Panc1 (cell line): ENCODE results near the gene DUSP14.

ENCODE experiments used
- POLR2AphosphoS5 ChIP-seq: IDR thresholded peaks from 2 replicates; pipeline ENCODE4 v1.6.1; 2012; ENCODE audit warnings: mild to moderate bottlenecking, low read depth, low read length, moderate library complexity
- SIN3A ChIP-seq: IDR thresholded peaks from 2 replicates; pipeline ENCODE4 v1.6.1; 2012; ENCODE audit warnings: low read depth, mild to moderate bottlenecking, low read length, moderate library complexity, borderline replicate concordance; ENCODE audit not compliant: insufficient read depth
- TF ChIP-seq, protein P1 (sequence below): fragments of 450-650 bp; IDR thresholded peaks from 2 replicates; pipeline ENCODE4 v1.5.1; 2017; ENCODE audit warnings: mild to moderate bottlenecking
- TF ChIP-seq, protein P2 (sequence below), 2 experiments: IDR thresholded peaks; 2 replicates each; pipeline ENCODE4 v1.6.1; 2011 to 2012; ENCODE audit warnings: low read depth in 2 of 2, control low read depth in 1 of 2, low read length in 1 of 2, mild to moderate bottlenecking in 1 of 2, moderate library complexity in 1 of 2; ENCODE audit not compliant: insufficient read depth in 1 of 2

DNA sequence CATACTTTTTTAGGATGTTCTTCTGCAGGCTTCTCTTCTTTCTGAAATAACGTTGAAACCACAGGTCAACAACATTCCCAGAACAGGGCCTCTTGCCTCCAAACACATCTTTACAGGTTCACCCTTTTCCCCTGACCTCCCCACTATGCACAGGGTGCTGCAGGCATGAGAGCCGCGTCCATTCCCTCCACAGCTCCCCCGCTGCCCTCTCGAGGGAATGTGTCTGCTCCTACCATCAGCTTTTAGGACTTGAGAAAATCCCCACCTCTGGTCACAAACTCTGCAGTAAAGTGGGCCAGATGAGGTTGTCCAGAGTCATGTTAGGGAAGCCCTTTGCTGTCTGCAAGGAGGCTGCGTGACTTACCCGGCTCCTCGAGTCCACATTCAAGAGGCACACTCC lies 30.5 kb downstream of the DUSP14 start:
- TF ChIP-seq, protein P1, sequence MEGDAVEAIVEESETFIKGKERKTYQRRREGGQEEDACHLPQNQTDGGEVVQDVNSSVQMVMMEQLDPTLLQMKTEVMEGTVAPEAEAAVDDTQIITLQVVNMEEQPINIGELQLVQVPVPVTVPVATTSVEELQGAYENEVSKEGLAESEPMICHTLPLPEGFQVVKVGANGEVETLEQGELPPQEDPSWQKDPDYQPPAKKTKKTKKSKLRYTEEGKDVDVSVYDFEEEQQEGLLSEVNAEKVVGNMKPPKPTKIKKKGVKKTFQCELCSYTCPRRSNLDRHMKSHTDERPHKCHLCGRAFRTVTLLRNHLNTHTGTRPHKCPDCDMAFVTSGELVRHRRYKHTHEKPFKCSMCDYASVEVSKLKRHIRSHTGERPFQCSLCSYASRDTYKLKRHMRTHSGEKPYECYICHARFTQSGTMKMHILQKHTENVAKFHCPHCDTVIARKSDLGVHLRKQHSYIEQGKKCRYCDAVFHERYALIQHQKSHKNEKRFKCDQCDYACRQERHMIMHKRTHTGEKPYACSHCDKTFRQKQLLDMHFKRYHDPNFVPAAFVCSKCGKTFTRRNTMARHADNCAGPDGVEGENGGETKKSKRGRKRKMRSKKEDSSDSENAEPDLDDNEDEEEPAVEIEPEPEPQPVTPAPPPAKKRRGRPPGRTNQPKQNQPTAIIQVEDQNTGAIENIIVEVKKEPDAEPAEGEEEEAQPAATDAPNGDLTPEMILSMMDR: no peak
- TF ChIP-seq, protein P2, sequence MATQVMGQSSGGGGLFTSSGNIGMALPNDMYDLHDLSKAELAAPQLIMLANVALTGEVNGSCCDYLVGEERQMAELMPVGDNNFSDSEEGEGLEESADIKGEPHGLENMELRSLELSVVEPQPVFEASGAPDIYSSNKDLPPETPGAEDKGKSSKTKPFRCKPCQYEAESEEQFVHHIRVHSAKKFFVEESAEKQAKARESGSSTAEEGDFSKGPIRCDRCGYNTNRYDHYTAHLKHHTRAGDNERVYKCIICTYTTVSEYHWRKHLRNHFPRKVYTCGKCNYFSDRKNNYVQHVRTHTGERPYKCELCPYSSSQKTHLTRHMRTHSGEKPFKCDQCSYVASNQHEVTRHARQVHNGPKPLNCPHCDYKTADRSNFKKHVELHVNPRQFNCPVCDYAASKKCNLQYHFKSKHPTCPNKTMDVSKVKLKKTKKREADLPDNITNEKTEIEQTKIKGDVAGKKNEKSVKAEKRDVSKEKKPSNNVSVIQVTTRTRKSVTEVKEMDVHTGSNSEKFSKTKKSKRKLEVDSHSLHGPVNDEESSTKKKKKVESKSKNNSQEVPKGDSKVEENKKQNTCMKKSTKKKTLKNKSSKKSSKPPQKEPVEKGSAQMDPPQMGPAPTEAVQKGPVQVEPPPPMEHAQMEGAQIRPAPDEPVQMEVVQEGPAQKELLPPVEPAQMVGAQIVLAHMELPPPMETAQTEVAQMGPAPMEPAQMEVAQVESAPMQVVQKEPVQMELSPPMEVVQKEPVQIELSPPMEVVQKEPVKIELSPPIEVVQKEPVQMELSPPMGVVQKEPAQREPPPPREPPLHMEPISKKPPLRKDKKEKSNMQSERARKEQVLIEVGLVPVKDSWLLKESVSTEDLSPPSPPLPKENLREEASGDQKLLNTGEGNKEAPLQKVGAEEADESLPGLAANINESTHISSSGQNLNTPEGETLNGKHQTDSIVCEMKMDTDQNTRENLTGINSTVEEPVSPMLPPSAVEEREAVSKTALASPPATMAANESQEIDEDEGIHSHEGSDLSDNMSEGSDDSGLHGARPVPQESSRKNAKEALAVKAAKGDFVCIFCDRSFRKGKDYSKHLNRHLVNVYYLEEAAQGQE (IDR thresholded peaks at IDR 0.05; ENCODE audit: insufficient read depth in 1 of 2, low read depth in 2 of 2, low read length in 1 of 2): no peak
- TF ChIP-seq SIN3A: no peak
- TF ChIP-seq POLR2AphosphoS5: no peak
